ENCODE results near the gene FKBP8. TPM values are rescaled to one million over a fixed set of nuclear protein-coding genes. Genes with fewer than 3 reads are reported as not detected.

The FKBP8 gene
- total RNA-seq, 1 experiment from 2014 or later: 261 TPM

GRCh38 chr19:18508585-18508984 is 34.8 kb downstream of the FKBP8 start:
- H3K9ac ChIP-seq (ENCODE audit: low read length): no peak overlapping the region
- H3K4me1 ChIP-seq (ENCODE audit: control insufficient read depth in 1 of 2, insufficient read depth in 2 of 2, low read length in 2 of 2): peaks cover 18 to 38% of the 10 kb centered on the region in 2 experiments; a peak in 3 of 4 replicates
- POLR2A ChIA-PET: no interaction called here
- peaks cover 95% of the 10 kb centered on the region for H3K79me2 ChIP-seq (ENCODE audit: insufficient read depth, low read length)
- no peak overlapping the region for H3K4me3 ChIP-seq (replicated peaks in 1 of 2; ENCODE audit: low read depth in 1 of 2, low read length in 2 of 2)
- H3K9me3 ChIP-seq (ENCODE audit: control insufficient read depth in 1 of 2, insufficient read depth in 1 of 2, low read depth in 1 of 2, low read length in 2 of 2): no peaks in the 10 kb centered on the region
- ATAC-seq (no peak), DNase-seq (ENCODE audit: low read depth, low spot score) (no peak)
- H3K27ac ChIP-seq (ENCODE audit: low read depth, low read length): no peak overlapping the region
- intact Hi-C loops (cut with micrococcal nuclease): no loop called here
- no peaks in the 10 kb centered on the region for H3K9me2 ChIP-seq (ENCODE audit: insufficient read depth)
- RAD21 ChIA-PET (ENCODE audit: low non-redundant PET in 1 of 2, low total read pairs in 2 of 2, uncharacterized antibody in 2 of 2, unreplicated experiment in 2 of 2): no interaction called here
- H2AFZ ChIP-seq (ENCODE audit: low read depth, low read length, poor library complexity, severe bottlenecking): no peak overlapping the region
- TF ChIP-seq ZFX (IDR thresholded peaks at IDR 0.05) (no peak), YY1 (IDR thresholded peaks at IDR 0.05; ENCODE audit: extremely low read depth, insufficient replicate concordance, low read depth, low read length) (no peak), CTCF (IDR thresholded peaks at IDR 0.05 in 2 of 3, conservative IDR thresholded peaks at IDR 0.05 in 1 of 3; ENCODE audit: borderline replicate concordance in 1 of 3, insufficient read depth in 1 of 3, low read depth in 2 of 3, low read length in 2 of 3) (no peak), FOSL1 (IDR thresholded peaks at IDR 0.05; ENCODE audit: low read depth) (no peak), TCF7L2 (IDR thresholded peaks at IDR 0.05; ENCODE audit: borderline replicate concordance, extremely low read depth, insufficient read depth, insufficient read length) (no peak), POLR2A (IDR thresholded peaks at IDR 0.05; ENCODE audit: borderline replicate concordance, extremely low read depth, insufficient read depth, insufficient read length) (no peak), MAX (IDR thresholded peaks at IDR 0.05) (no peak), RAD21 (IDR thresholded peaks at IDR 0.05; ENCODE audit: low read depth) (no peak), SIN3A (IDR thresholded peaks at IDR 0.05; ENCODE audit: low read depth) (no peak), CEBPB (IDR thresholded peaks at IDR 0.05; ENCODE audit: low read depth) (no peak), ATF3 (IDR thresholded peaks at IDR 0.05) (no peak), EGR1 (IDR thresholded peaks at IDR 0.05; ENCODE audit: low read depth) (no peak), JUND (IDR thresholded peaks at IDR 0.05) (no peak), EZH2phosphoT487 (IDR thresholded peaks at IDR 0.05; ENCODE audit: borderline replicate concordance) (no peak), ZNF274 (IDR thresholded peaks at IDR 0.05; ENCODE audit: low read depth, low read length) (no peak), POLR2AphosphoS5 (IDR thresholded peaks at IDR 0.05; ENCODE audit: low read depth, low read length) (no peak), ELF1 (IDR thresholded peaks at IDR 0.05; ENCODE audit: borderline replicate concordance, low read depth) (no peak)
- no peaks in the 10 kb centered on the region for H3K36me3 ChIP-seq (ENCODE audit: control insufficient read depth in 1 of 2, insufficient read depth in 2 of 2, low read length in 2 of 2)
- H3K4me2 ChIP-seq (ENCODE audit: low read length): no peak overlapping the region
- CTCF ChIA-PET: no interaction called here
- no peaks in the 10 kb centered on the region for H3K27me3 ChIP-seq (ENCODE audit: insufficient read depth, low read length)
- H4K20me1 ChIP-seq (ENCODE audit: insufficient read depth): peaks cover 7% of the 10 kb centered on the region; the same call in 1 of the 2 replicates
- BruUV-seq (replicated peaks): no TSS peak
